Panc1 (cell line): ENCODE data around the gene PIP5K1C.

Experiments
- POLR2AphosphoS5 ChIP-seq: IDR thresholded peaks from 2 replicates; pipeline ENCODE4 v1.6.1; 2012; ENCODE audit warnings: mild to moderate bottlenecking, low read depth, low read length, moderate library complexity
- TCF7L2 ChIP-seq: IDR thresholded peaks from 2 replicates; pipeline ENCODE4 v1.6.1; 2011; ENCODE audit warnings: mild to moderate bottlenecking, low read depth, low read length, inconsistent platforms
- TF ChIP-seq, protein P1 (sequence below): fragments of 450-650 bp; IDR thresholded peaks from 2 replicates; pipeline ENCODE4 v1.5.1; 2017; ENCODE audit warnings: mild to moderate bottlenecking
- TF ChIP-seq, protein P2 (sequence below), 2 experiments: IDR thresholded peaks; 2 replicates each; pipeline ENCODE4 v1.6.1; 2011 to 2012; ENCODE audit warnings: low read depth in 2 of 2, control low read depth in 1 of 2, low read length in 1 of 2, mild to moderate bottlenecking in 1 of 2, moderate library complexity in 1 of 2; ENCODE audit not compliant: insufficient read depth in 1 of 2

DNA sequence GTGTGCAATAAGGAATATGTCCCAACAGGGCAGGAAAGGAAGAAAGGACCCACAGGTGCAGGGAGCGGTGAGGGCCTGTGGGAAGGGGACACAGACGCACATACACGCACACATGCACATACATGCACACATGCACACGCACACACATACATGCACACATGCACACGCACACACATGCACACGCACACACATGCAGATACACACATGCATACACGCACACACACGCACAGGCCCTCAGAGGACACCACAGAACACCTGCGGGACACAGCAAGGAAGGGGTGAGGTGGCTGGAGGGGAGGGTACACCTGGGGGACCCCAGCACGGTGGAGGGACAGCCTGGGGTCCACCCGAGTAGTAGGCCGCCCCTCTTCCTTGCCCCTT, 12.9 kb downstream of the PIP5K1C start:
- TF ChIP-seq, protein P1, sequence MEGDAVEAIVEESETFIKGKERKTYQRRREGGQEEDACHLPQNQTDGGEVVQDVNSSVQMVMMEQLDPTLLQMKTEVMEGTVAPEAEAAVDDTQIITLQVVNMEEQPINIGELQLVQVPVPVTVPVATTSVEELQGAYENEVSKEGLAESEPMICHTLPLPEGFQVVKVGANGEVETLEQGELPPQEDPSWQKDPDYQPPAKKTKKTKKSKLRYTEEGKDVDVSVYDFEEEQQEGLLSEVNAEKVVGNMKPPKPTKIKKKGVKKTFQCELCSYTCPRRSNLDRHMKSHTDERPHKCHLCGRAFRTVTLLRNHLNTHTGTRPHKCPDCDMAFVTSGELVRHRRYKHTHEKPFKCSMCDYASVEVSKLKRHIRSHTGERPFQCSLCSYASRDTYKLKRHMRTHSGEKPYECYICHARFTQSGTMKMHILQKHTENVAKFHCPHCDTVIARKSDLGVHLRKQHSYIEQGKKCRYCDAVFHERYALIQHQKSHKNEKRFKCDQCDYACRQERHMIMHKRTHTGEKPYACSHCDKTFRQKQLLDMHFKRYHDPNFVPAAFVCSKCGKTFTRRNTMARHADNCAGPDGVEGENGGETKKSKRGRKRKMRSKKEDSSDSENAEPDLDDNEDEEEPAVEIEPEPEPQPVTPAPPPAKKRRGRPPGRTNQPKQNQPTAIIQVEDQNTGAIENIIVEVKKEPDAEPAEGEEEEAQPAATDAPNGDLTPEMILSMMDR = no peak
- TF ChIP-seq, protein P2, sequence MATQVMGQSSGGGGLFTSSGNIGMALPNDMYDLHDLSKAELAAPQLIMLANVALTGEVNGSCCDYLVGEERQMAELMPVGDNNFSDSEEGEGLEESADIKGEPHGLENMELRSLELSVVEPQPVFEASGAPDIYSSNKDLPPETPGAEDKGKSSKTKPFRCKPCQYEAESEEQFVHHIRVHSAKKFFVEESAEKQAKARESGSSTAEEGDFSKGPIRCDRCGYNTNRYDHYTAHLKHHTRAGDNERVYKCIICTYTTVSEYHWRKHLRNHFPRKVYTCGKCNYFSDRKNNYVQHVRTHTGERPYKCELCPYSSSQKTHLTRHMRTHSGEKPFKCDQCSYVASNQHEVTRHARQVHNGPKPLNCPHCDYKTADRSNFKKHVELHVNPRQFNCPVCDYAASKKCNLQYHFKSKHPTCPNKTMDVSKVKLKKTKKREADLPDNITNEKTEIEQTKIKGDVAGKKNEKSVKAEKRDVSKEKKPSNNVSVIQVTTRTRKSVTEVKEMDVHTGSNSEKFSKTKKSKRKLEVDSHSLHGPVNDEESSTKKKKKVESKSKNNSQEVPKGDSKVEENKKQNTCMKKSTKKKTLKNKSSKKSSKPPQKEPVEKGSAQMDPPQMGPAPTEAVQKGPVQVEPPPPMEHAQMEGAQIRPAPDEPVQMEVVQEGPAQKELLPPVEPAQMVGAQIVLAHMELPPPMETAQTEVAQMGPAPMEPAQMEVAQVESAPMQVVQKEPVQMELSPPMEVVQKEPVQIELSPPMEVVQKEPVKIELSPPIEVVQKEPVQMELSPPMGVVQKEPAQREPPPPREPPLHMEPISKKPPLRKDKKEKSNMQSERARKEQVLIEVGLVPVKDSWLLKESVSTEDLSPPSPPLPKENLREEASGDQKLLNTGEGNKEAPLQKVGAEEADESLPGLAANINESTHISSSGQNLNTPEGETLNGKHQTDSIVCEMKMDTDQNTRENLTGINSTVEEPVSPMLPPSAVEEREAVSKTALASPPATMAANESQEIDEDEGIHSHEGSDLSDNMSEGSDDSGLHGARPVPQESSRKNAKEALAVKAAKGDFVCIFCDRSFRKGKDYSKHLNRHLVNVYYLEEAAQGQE (IDR thresholded peaks at IDR 0.05; ENCODE audit: insufficient read depth in 1 of 2, low read depth in 2 of 2, low read length in 1 of 2) = no peak
- TF ChIP-seq POLR2AphosphoS5 (no peak), TCF7L2 (no peak)
